HPDE6-E6E7 (cell line): ENCODE results near the gene C17orf113.

Experiments used
- DNase-seq: peaks from one replicate; pipeline ENCODE4 v3.0.0; 2011; ENCODE audit warnings: missing footprints; ENCODE audit errors: extremely low spot score

The C17orf113 gene

GRCh38 chr17:42072323-42073187, 22.2 kb upstream of the C17orf113 start:
- no peak for DNase-seq

- DNase-seq: no peak
Observed at GRCh38 chr17:42071810-42072209, 21.4 kb upstream of the C17orf113 start.

GRCh38 chr17:42068979-42069378, 18.6 kb upstream of the C17orf113 start:
- DNase-seq: no peak

- DNase-seq: no peak
Observed at GRCh38 chr17:42067371-42068091, 17.1 kb upstream of the C17orf113 start.

- DNase-seq: no peak
Observed at GRCh38 chr17:42065201-42065600, 14.8 kb upstream of the C17orf113 start.

- no peak for DNase-seq
Observed at GRCh38 chr17:42062681-42063080, 12.3 kb upstream of the C17orf113 start.

- DNase-seq: no peak
Observed at GRCh38 chr17:42061646-42062487, 11.5 kb upstream of the C17orf113 start.

- no peak for DNase-seq
Observed at GRCh38 chr17:42060231-42060630, 9.8 kb upstream of the C17orf113 start.

- DNase-seq: no peak
Observed at GRCh38 chr17:42059815-42060214, 9.4 kb upstream of the C17orf113 start.

- DNase-seq: no peak
Observed at GRCh38 chr17:42058063-42058462, 7.7 kb upstream of the C17orf113 start.

GRCh38 chr17:42056635-42057034, 6.2 kb upstream of the C17orf113 start:
- no peak for DNase-seq

- DNase-seq: no peak
Observed at GRCh38 chr17:42055496-42055895, 5.1 kb upstream of the C17orf113 start.

GRCh38 chr17:42055027-42055426, 4.6 kb upstream of the C17orf113 start:
- no peak for DNase-seq

- DNase-seq: no peak
Observed at GRCh38 chr17:42053731-42054500, 3.5 kb upstream of the C17orf113 start.

- no peak for DNase-seq
Observed at GRCh38 chr17:42052346-42052877, 2.0 kb upstream of the C17orf113 start.

- DNase-seq: no peak
Observed at GRCh38 chr17:42051645-42052044, 1.2 kb upstream of the C17orf113 start.

GRCh38 chr17:42051013-42051400, 606 bp upstream of the C17orf113 start:
- no peak for DNase-seq

GRCh38 chr17:42049834-42050392, 488 bp downstream of the C17orf113 start:
- no peak for DNase-seq

GRCh38 chr17:42047343-42047742, 3.1 kb downstream of the C17orf113 start:
- DNase-seq: no peak

GRCh38 chr17:42045719-42046118, 4.7 kb downstream of the C17orf113 start:
- DNase-seq: no peak
